ENCODE results near the gene IRAK3.
A peak's percentile ranks its signal among the peaks of the same experiment; 100 is the strongest.
"Not testable (repeated sequence)": the region's sequence is repeated elsewhere in the genome, so short reads cannot be mapped to it uniquely, and the experiment has no call there.

IRAK3 gene

GRCh38 chr12:66211573-66211972, 22.6 kb downstream of the IRAK3 start:
- not testable (repeated sequence) for DNase-seq (ENCODE audit: extremely low read depth in 1 of 2, low read depth in 1 of 2)

GRCh38 chr12:66213011-66213410, 24.0 kb downstream of the IRAK3 start:
- DNase-seq (ENCODE audit: extremely low read depth in 1 of 2, low read depth in 1 of 2): not testable (repeated sequence)

- no peak for DNase-seq (ENCODE audit: extremely low read depth in 1 of 2, low read depth in 1 of 2)
Measured at GRCh38 chr12:66217342-66217917, 28.4 kb downstream of the IRAK3 start.

GRCh38 chr12:66228462-66228861, 39.4 kb downstream of the IRAK3 start:
- no peak for DNase-seq (ENCODE audit: extremely low read depth in 1 of 2, low read depth in 1 of 2)

- DNase-seq (ENCODE audit: extremely low read depth in 1 of 2, low read depth in 1 of 2): no peak
Measured at GRCh38 chr12:66232263-66232662, 43.2 kb downstream of the IRAK3 start.

DNA sequence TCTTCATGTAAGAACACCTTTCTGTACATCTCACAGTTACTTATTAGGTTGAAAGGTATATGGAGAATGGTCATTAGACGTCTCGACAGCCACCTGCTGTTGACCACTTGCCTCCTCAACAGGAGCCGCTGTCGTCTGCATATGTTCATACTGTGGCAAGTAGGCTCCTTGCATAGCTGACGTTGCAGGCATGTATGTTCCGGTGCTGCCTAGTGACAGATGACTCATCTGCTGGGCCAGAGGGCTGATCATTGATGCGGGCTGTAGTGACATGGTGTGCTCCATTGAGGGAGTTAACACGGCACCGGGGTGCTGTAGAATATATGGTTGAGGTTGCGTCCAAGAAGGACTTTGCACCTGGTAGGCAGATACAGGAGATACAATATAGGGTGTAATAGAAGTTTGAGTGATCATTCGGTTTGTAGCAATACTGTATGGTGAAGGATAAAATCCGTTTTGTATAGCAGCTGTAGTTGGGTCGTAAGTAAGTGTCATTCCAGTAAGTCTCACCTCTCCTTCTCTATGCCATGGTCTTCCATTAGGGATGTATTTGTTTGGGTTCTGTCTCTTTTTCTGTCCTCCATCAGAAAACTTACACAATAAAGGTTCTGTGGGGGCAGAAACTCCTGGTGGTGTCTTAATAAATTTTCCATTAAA, 45.2 kb downstream of the IRAK3 start:
- DNase-seq (ENCODE audit: extremely low read depth in 1 of 2, low read depth in 1 of 2): peak in 1 of 2 donors; percentile 3

GRCh38 chr12:66234773-66235625, 46.0 kb downstream of the IRAK3 start:
- peak in 1 of 2 donors; percentile 12 for DNase-seq (ENCODE audit: extremely low read depth in 1 of 2, low read depth in 1 of 2)

DNA sequence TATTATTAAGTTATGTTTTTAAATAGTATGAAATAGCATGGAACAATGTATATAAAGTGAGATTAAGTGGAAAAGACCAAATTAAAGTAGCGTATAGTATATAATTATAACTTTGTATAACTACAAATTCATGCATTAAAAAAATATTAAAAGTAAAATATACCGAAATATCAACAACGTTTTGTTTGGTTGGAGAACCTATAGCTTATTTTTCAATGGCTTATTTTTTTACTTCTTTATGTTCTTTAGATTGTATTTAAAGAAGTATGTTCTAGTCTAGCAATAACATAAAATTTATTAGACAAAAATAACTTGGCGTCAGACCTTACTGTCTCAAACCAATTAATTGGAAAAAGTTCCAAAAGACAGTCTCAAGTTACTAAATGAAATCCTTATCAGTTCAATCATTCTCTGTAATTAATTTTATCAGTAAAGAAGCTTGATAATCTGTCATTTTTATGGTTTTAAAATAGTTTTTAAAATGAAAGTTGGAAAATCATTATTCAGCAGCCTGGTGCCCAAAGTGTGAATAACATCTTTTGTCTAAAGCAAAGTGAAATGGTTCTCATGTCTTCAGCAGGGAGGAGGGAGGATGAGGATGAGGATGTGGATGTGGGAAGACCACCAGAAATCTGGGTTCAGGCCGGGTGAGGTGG, 46.7 kb downstream of the IRAK3 start:
- no peak for DNase-seq (ENCODE audit: extremely low read depth in 1 of 2, low read depth in 1 of 2)

GRCh38 chr12:66236282-66236675, 47.3 kb downstream of the IRAK3 start:
- DNase-seq (ENCODE audit: extremely low read depth in 1 of 2, low read depth in 1 of 2): not testable (repeated sequence)

- DNase-seq (ENCODE audit: extremely low read depth in 1 of 2, low read depth in 1 of 2): no peak
Measured at GRCh38 chr12:66236969-66237368, 48.0 kb downstream of the IRAK3 start.

DNA sequence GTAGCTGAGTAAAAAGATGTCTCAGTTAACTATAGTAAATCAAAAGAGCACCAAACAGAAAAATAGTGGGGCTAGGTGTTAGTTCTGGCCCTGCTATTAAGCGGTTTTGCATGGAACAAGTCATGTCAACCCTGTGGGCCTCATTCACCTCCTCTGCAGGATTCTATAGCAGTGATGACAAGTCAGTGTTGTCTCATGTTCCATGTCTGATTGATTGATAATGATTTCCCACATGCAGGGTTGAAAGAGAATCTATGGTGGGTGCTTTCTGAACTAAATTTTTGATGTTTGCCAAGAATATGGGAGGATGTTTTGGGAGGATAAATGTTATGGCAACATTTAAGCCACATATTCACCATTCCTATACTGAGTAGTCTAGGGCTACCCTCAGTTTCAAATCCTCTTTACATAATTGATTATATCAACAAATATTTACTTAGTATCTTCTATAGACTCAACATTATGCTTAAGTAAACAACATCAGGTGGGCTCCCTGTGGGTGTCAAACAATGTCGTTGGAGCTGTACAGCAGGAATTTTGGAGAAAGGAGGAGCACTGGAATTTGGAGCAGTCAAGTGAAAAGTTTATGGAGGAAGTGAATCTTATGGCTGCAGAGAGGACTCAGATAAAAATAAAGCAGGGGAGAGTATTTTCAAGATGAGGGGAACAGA, 48.6 kb downstream of the IRAK3 start:
- no peak for DNase-seq (ENCODE audit: extremely low read depth in 1 of 2, low read depth in 1 of 2)

- no peak for DNase-seq (ENCODE audit: extremely low read depth in 1 of 2, low read depth in 1 of 2)
Measured at GRCh38 chr12:66239295-66239694, 50.3 kb downstream of the IRAK3 start.

GRCh38 chr12:66240096-66240820, 51.2 kb downstream of the IRAK3 start:
- no peak for DNase-seq (ENCODE audit: extremely low read depth in 1 of 2, low read depth in 1 of 2)

DNA sequence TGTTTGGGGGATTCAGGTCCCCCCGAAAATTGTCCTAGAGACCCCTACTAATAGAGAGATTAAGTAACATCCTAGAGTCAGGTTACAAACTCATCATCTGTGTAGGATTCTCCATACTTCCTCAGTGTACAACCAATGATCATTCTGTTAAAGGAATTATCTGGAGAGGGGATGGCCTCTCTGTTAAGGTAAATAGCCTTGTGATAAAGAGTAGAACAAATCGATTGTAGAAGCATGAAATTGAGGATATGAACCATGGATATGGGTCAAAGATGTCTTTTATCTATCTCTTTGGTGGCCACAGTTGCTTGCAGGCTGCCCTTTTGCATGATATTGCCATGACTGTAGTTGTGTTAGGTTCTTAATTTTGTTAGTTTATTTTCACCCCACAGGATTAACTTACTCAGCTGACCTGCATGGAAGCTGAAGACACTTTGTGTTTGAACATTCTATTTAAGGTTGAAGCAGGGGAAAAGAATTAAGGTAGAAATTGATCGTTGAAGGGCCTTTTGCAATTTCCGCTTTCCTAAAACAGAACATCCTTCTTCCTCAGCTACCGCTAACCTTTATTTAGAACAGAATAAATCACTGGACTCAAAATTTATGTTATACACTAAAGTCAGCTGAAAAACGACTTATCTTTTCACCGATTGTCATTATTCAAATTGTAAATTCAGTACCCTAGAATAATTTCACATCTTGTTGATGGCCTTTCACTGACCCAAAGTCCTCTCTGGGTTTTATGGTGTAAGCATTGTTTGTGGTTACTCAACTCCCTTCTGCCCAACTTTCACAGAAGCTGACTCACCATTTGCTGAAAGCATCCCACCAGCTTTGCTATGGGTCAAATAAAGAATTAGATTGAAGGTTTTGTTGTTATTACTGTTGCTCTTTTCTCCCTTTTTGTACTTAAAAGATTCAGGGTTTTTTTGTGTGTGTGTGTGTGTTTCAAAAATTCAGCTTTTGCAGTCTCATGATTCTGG, 52.3 kb downstream of the IRAK3 start:
- no peak for DNase-seq (ENCODE audit: extremely low read depth in 1 of 2, low read depth in 1 of 2)

DNA sequence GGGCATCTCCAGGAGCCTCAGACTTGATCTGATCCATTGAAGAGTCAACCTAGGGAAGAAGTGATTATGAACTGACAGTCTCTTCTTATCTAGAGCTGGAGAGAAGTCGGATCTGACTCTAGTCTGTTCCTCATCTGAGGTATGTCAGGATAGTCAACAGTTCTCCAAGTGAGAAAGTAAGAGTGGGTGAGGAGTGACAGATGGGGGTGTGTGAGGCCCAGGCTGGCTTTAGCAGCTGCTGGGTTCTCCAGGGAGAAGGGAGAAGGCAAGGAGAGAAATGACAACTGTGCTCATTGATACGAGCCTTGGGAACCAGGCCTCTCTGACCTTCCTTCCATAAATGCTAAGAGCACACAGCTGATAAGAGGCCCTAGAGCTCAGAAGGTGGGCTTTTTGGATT, 53.3 kb downstream of the IRAK3 start:
- no peak for DNase-seq (ENCODE audit: extremely low read depth in 1 of 2, low read depth in 1 of 2)

DNA sequence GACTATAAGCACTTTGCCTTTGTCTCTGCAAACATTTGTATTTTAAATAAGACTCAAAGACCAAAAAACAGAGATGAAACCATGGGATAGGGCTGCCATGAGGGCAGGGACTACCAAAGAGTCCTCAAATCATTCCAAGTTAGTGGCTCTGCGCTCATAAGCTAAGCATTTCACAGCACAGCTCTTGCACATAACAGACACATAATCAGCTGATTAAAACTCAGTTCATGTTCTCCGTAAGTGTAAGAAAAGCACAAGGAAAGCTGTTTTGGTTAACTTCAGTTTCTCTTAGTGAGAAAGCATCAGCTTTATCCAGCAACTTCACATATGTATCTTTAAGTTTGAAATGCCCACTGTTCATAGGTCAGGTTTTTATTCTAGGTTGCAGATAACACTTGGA, 54.9 kb downstream of the IRAK3 start:
- no peak for DNase-seq (ENCODE audit: extremely low read depth in 1 of 2, low read depth in 1 of 2)

- DNase-seq (ENCODE audit: extremely low read depth in 1 of 2, low read depth in 1 of 2): no peak
Measured at GRCh38 chr12:66244446-66244845, 55.4 kb downstream of the IRAK3 start.

GRCh38 chr12:66247741-66248140, 58.7 kb downstream of the IRAK3 start:
- DNase-seq (ENCODE audit: extremely low read depth in 1 of 2, low read depth in 1 of 2): no peak

DNA sequence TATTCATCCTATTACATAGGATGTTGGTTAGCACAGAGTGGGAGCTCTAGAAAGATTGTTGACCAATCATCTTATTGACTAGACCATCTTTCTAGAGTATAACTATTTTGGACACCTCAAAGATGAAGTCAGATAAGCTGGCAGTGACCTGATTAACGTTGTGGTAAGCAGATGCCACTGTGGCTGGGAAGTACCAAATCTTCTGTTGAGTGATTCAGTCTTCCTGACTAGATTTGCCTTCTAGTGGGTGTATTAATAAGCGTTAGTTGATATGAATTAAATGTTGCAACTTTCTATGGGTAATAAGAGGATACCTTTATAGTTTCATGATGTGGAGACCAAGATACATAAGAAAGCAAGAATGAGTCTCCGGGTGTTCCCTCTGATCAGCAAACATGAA, 62.0 kb downstream of the IRAK3 start:
- no peak for DNase-seq (ENCODE audit: extremely low read depth in 1 of 2, low read depth in 1 of 2)
